Hematopoietic multipotent progenitor cell (in vitro differentiated cells): ENCODE results near the gene ATP6V0D1. TPM values are rescaled to one million over a fixed set of nuclear protein-coding genes. Genes with fewer than 3 reads are reported as not detected.
"Not testable (repeated sequence)": the region's sequence is repeated elsewhere in the genome, so short reads cannot be mapped to it uniquely, and the experiment has no call there.

ENCODE experiments used
- DNase-seq, 3 donors: peaks; one replicate each; pipeline ENCODE4 v3.0.0-alpha.2; 2011 to 2015; ENCODE audit warnings: low read depth in 2 of 3, low spot score in 2 of 3
- total RNA-seq: library from RNA; depleted of rRNA; stranded (reverse); fragments of >200 nt; gene quantifications from one replicate; pipeline ENCODE4 v1.2.3, GENCODE V29; 2012

The ATP6V0D1 gene
- 153 TPM for total RNA-seq

DNA sequence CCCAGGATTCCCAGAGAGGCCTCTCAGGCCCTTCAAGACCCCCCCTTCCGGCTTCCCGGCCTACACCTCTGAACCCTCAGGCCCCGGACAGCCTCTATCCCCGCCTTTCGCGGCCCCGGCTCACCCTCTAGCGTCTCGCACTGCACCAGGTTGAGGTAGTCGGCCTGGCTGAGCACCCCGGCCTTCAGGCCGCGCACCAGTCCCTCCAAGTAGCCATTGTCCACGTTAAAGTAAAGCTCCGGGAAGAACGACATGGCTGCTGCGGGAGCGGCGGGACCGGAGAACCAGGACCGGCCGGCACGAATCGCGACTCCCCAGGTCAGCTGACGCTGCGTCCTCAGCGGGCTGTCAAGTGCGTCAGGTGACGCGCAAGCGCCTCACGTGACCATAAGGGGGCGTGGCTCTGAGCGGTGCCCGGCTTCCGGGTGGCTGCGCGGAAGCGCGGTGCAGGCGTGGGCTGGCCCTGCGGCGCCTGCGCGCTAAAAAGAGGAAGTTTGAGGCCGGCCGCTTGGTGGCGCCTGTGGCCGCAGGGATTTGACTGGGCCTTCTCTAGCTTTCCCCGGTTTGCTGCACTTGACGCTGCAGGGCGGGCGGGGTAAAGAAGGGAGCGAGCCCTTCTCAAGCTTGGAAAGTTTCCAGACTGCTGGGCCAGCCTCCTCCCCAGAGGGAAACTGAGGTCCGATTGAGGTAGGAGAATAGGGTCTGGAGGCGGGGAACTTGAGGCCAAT, at the start of gene ATP6V0D1:
Gene ATP6V0D1 (minus strand): TSS at position 325 of the 728 bp plus-strand sequence. CDS start 71 bp downstream, at position 254.
- DNase-seq = peak; percentile 98 to 99 (median 98)

DNA sequence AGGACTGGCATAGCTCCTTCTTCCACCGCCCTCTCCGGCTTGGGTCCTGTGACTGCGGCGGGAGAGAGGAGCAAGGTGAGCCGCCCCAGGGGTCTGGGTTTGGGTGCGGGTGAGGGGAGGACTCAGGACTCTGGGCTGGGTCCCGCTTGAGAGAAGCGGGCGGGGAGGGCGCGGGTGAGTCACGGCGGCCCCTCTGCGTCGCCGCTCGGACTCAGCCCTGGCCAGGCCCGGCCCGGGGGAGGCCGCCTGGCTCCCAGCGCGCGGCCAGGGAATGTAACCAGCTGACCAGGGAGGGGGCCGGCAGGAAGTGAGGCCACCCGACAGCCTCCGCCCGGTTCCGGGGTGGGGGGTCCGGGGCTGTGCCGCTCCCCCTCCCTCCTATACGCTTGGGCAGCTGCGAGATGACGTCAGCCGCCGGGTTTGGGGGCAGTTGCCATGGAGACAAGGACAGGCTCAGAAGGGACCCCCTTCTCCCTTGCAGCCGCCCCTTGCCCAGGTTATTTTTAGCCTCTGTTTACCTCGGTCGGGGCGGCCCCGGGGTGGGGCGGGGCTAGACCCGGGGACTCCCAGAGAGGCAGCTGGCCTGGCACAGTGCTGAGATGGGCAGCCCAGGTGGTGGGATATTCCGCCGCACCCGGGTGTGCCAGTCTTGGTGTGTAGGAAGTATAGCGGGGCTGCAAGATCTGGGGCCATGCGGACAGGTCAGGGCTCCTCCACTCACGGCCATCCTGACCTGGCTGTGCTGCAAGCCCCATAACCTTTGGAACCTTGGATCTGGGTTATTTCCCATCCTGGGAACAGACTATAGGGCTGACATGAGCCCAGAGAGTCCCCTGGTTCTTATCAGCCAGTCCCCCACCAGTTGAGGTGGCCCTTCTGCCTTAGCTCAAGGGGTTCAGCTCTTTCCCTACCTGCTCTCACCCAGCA, 49.3 kb upstream of the ATP6V0D1 start:
- DNase-seq = peak in 1 of 3 donors; percentile 32

DNA sequence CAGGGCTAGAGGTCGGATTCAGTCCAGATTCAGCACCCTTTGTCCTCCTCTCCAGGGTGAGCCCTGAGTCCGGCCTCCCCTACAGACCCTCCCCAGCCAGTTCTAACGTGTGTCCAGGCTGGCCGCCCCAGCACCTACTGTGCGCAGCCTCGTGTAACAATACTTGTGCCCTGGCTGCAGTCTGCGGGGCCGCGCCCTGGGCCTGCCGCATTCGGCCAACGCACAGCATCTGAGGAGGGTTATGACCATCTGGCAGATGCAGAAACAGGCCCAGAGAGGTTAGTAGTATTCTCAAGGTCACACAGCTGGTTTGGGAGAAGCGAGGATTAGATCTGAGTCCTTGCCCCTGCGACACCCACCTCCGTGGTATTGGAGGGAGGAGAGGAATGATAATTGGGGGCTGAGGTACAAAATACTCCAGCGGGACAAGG, 48.6 kb upstream of the ATP6V0D1 start:
- DNase-seq = no peak

DNA sequence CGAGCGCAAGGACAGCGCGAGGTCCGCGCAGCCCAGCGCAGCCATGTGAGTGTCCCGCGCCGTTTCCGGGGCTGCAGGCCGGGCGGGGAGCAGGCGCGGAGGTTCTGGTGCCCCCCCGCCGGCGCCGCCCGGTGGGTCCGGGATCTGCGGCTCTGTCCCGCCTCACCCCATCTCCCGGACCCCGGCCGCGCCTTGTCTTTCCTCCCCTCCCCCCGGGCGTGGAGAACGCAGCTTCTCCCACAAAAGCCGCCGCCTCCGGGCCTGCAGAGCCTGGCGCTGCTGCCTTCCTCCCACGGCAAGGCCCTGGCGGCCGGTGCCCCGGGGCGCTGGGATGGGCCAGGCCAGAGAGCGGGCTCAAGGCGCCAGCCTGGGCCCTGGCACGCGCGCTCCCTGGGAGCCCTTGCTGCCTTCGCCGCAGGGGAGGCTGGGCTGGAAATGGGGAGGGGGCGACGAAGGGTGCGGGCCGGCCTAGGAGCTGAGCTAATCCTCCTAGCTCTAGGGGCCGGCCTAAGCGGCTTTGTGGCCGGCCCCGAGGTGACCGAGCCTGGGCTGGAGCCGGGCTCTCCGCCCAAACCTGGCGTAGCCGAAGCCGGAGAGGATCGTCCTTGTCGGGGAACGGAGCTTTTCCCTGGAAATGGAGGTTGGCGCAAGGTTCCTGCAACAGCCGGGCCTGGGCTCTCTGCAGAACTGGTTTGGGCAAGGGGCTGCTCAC, 48.1 kb upstream of the ATP6V0D1 start:
- no peak for DNase-seq

DNA sequence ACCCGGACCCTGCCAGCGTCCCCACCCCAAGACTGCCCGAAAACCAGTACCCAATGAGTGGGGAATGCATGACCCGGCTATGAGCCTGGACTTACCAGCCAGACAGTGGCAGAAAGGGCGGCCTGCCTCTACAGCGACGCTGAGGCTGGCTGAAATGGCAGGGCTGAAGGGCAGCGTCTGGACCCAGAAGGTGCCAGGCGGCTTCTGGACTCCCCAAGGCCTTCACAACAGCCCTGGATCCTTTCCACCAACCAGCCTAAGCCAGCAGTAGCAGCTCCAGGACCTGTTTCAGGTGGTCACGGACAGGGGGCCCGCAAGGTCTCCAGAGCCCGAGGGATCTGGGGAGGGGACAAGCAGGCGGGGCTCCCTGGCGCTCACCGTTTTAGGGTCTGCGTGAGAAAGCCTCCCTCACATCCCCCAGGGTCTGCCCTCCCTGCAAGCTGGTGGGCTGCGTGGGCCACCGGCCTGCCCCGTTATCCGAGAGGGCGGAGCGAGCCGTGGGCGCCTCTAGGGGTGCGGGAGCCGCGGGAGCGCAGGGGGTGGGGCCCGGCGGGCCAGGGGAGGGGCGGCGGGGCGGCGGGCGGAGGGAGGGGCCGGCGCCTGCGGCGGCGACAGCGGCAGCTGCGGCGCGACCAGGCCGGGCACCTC, 47.4 kb upstream of the ATP6V0D1 start, which contains the start of gene RIPOR1:
Gene RIPOR1 (plus strand): TSS at position 608 of the 648 bp plus-strand sequence. CDS start 9,618 bp downstream, outside the sequence.
- peak in 1 of 3 donors; percentile 43 for DNase-seq

DNA sequence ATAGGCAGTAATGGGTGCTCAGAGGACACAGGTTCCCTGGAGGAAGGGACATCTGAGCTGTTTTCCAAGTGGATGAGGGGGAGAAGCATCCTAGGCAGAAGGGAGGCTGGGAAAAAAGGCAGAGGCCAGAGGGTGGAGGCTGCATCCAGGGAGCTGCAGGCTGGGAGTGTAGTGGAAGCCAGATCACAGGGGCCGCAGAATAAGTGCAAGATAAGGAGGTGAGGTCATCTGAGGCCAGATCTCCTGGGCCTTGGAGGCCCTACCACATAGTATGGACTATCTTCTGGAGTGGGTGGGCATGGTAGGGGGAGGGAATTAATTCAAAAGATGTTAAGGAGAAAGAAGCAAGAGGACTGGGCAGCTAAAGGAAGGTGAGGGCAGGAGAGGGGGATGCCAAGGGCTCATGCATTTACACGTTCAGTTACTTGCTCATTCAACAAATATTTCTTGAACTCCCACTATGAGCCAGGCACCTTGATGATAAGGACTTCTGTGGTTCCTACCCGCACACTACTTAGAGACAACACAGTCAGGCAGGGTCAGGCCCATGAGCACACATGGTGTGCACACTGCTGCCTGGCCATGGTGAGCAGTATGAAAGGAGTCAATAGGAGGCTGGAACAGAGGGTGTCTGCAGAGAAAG, 45.3 kb upstream of the ATP6V0D1 start:
- no peak for DNase-seq

DNA sequence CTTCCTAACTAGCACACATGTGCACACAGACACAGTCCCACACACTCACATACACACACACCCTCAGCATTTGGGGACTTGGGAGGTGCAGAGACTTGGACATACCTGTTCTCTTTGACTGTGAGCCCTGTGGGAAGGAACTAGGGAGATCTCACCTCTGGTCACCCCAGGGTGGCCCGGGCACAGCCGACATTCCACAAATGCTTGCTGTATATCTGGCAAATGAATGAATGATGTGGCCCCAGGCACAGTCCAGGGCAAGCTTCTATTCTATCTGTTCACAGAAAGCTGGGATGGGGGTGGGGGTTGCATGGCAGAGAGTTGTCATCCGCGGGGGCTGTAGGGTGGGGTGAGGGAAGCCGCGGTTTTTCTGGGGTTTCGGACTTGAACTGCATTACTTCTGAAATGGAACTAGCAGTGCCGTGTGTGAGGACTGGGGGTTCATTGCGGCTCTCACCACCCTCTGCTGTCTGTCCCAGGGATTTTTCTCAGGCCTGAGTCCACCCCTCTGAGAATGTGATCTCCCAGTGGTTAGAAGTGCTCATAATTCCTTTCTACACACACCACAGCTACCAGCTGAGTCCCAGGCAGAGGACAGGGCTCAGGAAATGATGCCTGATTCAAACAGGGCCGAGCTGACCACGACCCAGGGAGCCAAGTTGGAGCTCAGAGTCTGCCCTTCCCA, 44.4 kb upstream of the ATP6V0D1 start:
- DNase-seq = peak in 1 of 3 donors; percentile 53

DNA sequence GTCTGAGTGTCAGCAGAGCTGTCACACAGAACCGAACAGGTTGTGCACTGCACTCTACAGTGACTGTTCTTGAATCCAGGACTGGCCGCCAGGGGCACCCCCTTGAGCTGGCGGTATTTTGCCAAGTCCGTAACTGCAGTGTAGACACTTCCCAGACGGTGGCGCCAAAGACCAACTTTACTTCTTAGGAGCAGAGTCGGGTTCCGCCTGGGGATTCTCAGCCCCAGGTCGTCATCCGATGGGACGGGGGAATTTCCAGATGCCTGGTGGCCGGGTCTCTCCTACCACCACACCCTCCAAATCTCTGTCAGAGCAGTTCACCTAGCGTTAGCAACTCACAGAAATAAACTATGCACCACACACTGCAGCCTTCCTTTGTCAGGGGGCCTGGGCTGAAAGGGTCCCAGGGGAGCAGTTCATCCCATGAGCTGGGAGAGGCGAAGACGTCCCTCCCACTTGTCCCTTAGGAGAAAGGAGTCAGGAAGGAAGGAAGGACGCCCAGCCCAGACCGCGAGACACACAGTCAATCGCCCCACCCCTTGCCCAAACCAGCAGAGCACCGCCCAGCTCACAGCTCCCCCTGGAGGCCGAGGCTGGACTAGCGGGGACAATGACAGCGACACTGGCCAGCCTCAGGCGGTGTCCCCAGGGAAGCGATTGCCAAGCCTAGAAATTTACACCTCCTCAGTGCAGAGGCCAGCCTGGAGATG, 40.3 kb upstream of the ATP6V0D1 start:
- peak; percentile 95 to 98 (median 95) for DNase-seq

DNA sequence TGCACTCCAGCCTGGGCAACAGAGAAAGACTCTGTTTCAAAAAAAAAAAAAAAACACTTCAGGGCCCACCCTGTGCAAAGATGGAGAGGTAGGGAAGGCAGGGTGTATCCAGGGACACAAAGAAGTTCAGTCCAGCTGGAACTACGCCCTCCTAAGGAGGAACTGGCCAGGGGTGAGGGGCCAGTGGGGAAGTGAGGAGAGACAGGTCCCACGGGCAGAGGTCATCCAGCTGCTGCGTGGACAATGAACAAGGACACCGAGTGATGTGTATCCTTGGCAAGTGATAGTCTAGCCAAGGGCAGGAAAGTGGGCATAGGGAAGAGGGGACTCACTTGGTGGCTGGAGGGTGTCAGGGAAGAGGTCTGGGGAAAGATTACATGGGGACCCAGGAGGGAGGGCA, 38.3 kb upstream of the ATP6V0D1 start:
- DNase-seq = no peak

DNA sequence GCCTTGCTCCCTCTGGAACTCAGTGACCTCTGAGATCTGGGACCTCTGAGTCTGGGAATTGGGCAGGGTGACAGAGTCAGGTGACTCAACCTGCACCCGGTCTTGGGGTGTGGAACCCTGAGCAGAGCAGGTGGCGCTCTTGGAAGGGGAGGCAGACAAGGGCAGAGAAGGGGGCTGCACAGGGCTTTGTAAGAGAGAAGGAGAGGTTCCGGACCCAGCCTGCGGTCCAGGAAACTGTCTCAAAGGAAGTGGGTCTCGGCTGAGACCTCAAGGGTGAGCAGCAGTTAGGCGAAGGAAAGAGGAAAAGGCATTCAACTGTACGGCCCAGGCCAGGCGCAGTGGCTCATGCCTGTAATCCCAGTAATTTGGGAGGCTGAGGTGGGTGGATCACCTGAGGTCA, 37.7 kb upstream of the ATP6V0D1 start:
- DNase-seq = peak in 1 of 3 donors; percentile 45

DNA sequence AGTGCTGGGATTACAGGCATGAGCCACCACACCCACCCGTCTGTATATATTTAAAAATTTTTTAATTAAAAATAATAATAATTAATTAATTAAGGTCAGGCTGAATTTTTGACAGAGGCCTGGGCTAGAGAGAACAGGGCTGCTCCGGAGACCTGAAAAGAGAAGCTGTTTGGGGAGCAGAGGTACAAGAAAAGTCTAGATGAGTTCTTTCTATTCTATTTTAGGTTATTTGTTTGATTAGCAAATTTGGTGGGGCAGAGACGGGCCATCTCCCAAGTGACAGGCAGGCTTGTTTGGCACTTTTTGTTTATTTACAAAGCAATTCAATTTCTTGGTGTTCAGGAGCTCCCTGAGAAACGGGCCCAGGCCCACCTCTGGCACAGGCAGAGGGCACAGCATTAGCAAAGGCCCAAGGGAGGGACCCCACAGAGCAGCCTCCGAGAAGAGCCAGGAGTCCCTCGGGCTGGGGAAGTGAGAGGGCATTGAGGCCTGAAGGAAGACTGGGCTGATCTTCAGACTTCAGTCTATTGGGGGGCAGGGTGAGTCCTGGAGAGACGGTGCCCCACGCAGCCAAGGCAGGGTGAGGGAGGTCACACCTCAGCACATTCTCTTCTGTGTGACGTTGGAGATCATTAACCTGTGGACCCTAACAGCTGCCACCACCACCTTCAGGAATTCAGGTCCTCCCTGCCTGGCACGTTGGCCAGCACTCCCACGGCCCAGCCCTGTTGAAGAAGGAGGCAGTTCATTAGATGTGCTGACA, 36.9 kb upstream of the ATP6V0D1 start:
- DNase-seq = no peak

DNA sequence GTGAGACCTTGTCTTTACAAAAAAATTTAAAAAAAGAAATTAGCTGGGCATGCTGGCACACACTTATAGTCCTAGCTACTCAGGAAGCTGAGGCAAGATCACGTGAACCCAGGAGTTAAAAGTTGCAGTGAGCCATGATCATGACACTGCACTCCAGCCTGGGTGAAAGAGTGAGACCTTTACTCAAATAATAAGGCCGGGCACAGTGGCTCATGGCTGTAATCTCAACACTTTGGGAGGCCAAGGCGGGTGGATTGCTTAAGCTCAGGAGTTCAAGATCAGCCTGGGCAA, 36.1 kb upstream of the ATP6V0D1 start:
- DNase-seq = peak in 1 of 3 donors; percentile 37

DNA sequence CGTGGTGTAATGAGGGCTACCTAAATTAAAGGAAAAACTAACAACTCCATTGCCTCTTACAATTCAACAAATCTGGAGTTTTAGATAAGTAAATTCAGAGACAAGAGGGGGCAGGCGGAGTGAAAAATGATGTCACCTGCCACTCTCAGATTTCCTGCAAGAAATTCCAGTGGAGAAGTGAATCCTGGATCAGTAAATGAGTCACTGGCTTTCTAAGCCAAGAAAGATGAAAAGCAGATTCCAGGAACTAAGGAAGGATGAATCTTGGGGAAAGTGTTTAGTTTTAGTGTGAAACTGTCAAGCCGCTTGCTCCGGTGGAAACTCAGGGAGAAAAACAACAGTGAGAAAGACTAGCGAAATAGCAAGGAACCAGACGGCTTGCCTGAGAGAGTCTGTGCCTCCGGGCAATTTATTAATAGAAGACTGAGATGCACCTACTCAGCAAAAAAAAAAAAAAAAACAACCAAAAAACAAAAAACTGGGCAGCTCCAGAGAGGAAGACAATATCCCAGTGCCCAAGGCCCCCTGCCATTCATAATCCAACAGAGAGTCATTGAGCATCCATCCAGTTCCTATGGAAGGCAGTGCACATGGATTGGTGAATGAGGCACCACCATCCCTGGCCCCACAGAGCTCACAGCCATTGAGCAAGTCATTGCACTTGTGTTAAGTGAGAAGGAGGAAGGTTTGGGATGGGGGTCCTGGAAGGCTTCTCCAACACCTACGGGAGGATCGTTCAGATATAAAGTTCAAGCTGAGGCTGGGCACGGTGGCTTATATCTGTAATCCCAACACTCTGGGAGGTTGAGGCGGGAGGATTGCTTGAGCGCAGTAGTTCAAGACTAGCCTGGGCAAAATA, 35.6 kb upstream of the ATP6V0D1 start:
- no peak for DNase-seq

DNA sequence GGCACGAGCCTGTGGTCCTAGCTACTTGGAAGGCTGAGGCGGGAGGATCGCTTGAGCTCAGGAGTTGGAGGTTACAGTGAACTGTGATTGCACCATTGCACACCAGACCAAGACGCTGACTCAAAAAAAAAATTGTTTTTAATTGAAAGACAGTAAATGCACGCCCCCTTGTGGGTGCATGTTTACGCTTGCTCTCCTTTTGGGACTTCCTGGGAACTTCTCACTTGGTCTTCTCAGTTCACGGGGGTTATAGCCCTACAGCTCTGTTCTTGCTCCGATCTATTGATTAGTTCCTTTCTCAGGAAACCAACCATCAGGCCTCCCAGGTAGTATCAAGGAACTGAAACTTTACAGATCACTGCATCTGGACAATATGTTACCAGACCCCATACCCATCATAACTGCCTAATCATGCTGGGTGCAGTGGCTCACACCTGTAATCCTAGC, 33.4 kb upstream of the ATP6V0D1 start:
- DNase-seq = peak; percentile 66 to 92 (median 83)

DNA sequence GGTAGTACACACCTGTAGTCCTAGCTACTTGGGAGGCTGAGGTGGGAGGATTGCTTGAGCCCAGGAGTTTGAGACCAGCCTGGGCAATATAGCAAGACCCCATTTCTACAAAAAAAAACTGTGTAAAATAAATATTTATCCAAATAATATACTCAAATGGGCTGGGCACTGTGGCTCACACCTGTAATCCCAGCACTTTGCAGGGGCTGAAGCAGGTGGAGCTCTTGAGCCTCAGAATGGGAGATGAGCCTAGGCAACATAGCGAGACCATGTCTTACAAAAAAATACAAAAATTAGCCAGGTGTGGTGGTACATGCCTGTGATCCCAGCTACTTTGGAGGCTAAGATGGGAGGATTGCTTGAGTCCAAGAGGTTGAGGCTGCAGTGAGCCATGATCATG, 32.9 kb upstream of the ATP6V0D1 start:
- DNase-seq = not testable (repeated sequence)

DNA sequence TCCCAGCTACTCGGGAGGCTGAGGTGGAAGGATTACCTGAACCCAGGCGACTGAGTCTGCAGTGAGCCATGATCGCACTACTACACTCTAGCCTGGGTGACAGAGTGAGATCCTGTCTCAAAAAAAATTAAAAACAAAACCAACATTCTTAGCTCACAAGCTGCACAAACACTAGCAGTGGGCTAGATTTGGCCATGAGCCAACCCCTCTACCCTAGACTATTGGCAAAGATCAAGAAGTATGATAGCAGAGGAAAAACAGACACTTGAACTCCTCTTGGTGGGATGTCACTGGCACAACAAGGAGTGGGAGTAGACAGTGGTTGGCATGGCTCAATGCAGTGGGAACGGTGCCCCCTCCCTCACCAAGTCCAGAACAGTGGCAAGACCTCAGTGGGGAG, 28.1 kb upstream of the ATP6V0D1 start:
- peak in 1 of 3 donors; percentile 41 for DNase-seq

DNA sequence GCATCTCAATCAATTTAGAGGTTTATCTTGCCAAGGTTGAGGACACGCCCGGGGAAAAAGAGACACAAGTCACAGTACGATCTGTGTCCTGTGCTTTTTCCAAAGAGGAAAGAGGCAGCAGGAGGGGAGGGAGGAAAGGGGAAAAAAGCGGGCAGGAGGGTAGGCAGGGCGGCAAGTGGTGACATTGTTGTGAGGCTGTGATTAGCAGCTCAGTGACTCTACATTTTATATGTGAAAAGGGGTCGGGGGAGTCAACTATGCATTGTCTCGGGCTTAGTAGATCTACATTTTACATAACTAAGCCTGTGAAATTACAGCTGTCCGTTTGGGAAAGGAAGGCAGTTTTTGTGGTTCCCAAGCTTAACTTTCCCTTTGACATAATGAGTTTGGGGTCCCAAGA, 25.5 kb upstream of the ATP6V0D1 start:
- DNase-seq = no peak
